Neural cell (in vitro differentiated cells): ENCODE measurements around the gene TTC39A. TPM values are rescaled to one million over a fixed set of nuclear protein-coding genes. Genes with fewer than 3 reads are reported as not detected.

ENCODE experiments used
- H2AFZ ChIP-seq: fragments of 200-600, 300-800 bp; sonication (generic), shearing (Covaris generic); 2 replicates; pipeline ENCODE4 v1.6.0; 2014; ENCODE audit warnings: low read depth, mild to moderate bottlenecking, antibody characterized with exemption, low read length, moderate library complexity
- H3F3A ChIP-seq: fragments of 200-600 bp; shearing (Covaris generic); 2 replicates; pipeline ENCODE4 v1.6.1; 2016; ENCODE audit warnings: mild to moderate bottlenecking, moderate library complexity, mixed read lengths, antibody characterized with exemption, low read length; ENCODE audit not compliant: insufficient read depth, poor library complexity, severe bottlenecking
- H3K27ac ChIP-seq: fragments of 200-600, 300-800 bp; sonication (generic), shearing (Covaris generic); 2 replicates; pipeline ENCODE4 v1.5.1; 2014; ENCODE audit warnings: mild to moderate bottlenecking, low read length, moderate library complexity
- H3K27me3 ChIP-seq: fragments of 300-800, 200-600 bp; sonication (generic), shearing (Covaris generic); 2 replicates; pipeline ENCODE4 v1.6.0; 2014; ENCODE audit warnings: mild to moderate bottlenecking, low read depth, low read length, moderate library complexity; ENCODE audit not compliant: insufficient read depth
- H3K36me3 ChIP-seq: fragments of 300-800, 200-600 bp; sonication (generic), shearing (Covaris generic); 2 replicates; pipeline ENCODE4 v1.5.1; 2014; ENCODE audit warnings: mild to moderate bottlenecking, antibody characterized with exemption, low read length, moderate library complexity; ENCODE audit not compliant: insufficient read depth
- H3K4me2 ChIP-seq: fragments of 300-800, 200-600 bp; sonication (generic), shearing (Covaris generic); 2 replicates; pipeline ENCODE4 v1.6.0; 2014; ENCODE audit warnings: mild to moderate bottlenecking, low read length
- H3K4me3 ChIP-seq: fragments of 300-800, 200-600 bp; sonication (generic), shearing (Covaris generic); 2 replicates; pipeline ENCODE4 v1.5.1; 2014; ENCODE audit warnings: mild to moderate bottlenecking, low read length, moderate library complexity
- H3K79me2 ChIP-seq: fragments of 200-600 bp; shearing (Covaris generic); replicated peaks from 2 replicates; pipeline ENCODE4 v1.6.0; 2014; ENCODE audit warnings: mild to moderate bottlenecking, low read length, moderate library complexity; ENCODE audit not compliant: insufficient read depth
- H3K9ac ChIP-seq: fragments of 300-800, 200-600 bp; sonication (generic), shearing (Covaris generic); 2 replicates; pipeline ENCODE4 v1.6.1; 2016; ENCODE audit warnings: mild to moderate bottlenecking, low read length, mixed read lengths
- H3K9me2 ChIP-seq: fragments of 200-600 bp; shearing (Covaris generic); 2 replicates; pipeline ENCODE4 v1.6.1; 2016; ENCODE audit warnings: mild to moderate bottlenecking, low read length, mixed read lengths; ENCODE audit not compliant: insufficient read depth
- H3K9me3 ChIP-seq: fragments of 200-600, 300-800 bp; sonication (generic), shearing (Covaris generic); 2 replicates; pipeline ENCODE4 v1.6.1; 2016; ENCODE audit warnings: mild to moderate bottlenecking, mixed run types, low read length, moderate library complexity, mixed read lengths
- H4K20me1 ChIP-seq: fragments of 200-600 bp; shearing (Covaris generic); 2 replicates; pipeline ENCODE4 v1.6.1; 2016; ENCODE audit warnings: mild to moderate bottlenecking, mixed run types; ENCODE audit not compliant: insufficient read depth
- EP300 ChIP-seq: fragments of 450-650 bp; conservative IDR thresholded peaks from 2 replicates; pipeline ENCODE4 v1.6.1; 2014; ENCODE audit warnings: antibody characterized with exemption, mild to moderate bottlenecking, moderate library complexity; ENCODE audit not compliant: poor library complexity, severe bottlenecking
- EZH2 ChIP-seq: fragments of 200-600, 300-800 bp; shearing (Covaris generic), sonication (generic); IDR thresholded peaks from 2 replicates; pipeline ENCODE4 v1.6.1; 2014; ENCODE audit warnings: antibody characterized with exemption, low read length, borderline replicate concordance, mild to moderate bottlenecking; ENCODE audit not compliant: insufficient read depth, poor library complexity, severe bottlenecking
- MXI1 ChIP-seq: fragments of 450-650 bp; conservative IDR thresholded peaks from 2 replicates; pipeline ENCODE4 v1.6.1; 2014; ENCODE audit warnings: antibody characterized with exemption, mild to moderate bottlenecking; ENCODE audit not compliant: poor library complexity, severe bottlenecking
- POLR2AphosphoS5 ChIP-seq: IDR thresholded peaks from 2 replicates; pipeline ENCODE4 v1.6.1; 2012
- RAD21 ChIP-seq: fragments of 450-650 bp; conservative IDR thresholded peaks from 2 replicates; pipeline ENCODE4 v1.6.1; 2014; ENCODE audit warnings: antibody characterized with exemption, mild to moderate bottlenecking, moderate library complexity
- REST ChIP-seq: IDR thresholded peaks from 2 replicates; pipeline ENCODE4 v1.6.1; 2012; ENCODE audit warnings: borderline replicate concordance
- SMC3 ChIP-seq: fragments of 450-650 bp; conservative IDR thresholded peaks from 2 replicates; pipeline ENCODE4 v1.6.1; 2014; ENCODE audit warnings: antibody characterized with exemption, mild to moderate bottlenecking, moderate library complexity; ENCODE audit not compliant: poor library complexity
- TAF1 ChIP-seq: IDR thresholded peaks from 2 replicates; pipeline ENCODE4 v1.6.1; 2012; ENCODE audit warnings: low read depth
- polyA plus RNA-seq: library from polyadenylated mRNA; depleted of rRNA; stranded (reverse); fragments of >200 nt; gene quantifications from 2 replicates; pipeline ENCODE4 v1.2.3, GENCODE V29; 2014
- TF ChIP-seq, protein P1 (sequence below): fragments of 450-650 bp; IDR thresholded peaks from 2 replicates; pipeline ENCODE4 v1.5.1; 2014; ENCODE audit warnings: antibody characterized with exemption, mild to moderate bottlenecking, moderate library complexity; ENCODE audit not compliant: poor library complexity, severe bottlenecking

Gene TTC39A
- polyA plus RNA-seq, 1 donor from 2014 or later, result 1.1 TPM

GRCh38 chr1:51347398-51348146 lies 17.2 kb upstream of the TTC39A start:
- Histone ChIP-seq H3K9me3 (no peaks in the 10 kb centered on the region), H3K4me3 (no peak overlapping the region), H3K36me3 (no peaks in the 10 kb centered on the region), H3K27ac (no peak overlapping the region), H3K9me2 (no peaks in the 10 kb centered on the region), H3K27me3 (peaks cover 28% of the 10 kb centered on the region), H3K4me2 (no peak overlapping the region), H3K79me2 (no peaks in the 10 kb centered on the region), H3F3A (no peaks in the 10 kb centered on the region), H4K20me1 (no peaks in the 10 kb centered on the region), H2AFZ (no peak overlapping the region), H3K9ac (no peak overlapping the region)
- TF ChIP-seq TAF1 (no peak), RAD21 (no peak), EP300 (no peak), REST (no peak), SMC3 (no peak), EZH2 (no peak), MXI1 (no peak), POLR2AphosphoS5 (no peak)
- TF ChIP-seq, protein P1, sequence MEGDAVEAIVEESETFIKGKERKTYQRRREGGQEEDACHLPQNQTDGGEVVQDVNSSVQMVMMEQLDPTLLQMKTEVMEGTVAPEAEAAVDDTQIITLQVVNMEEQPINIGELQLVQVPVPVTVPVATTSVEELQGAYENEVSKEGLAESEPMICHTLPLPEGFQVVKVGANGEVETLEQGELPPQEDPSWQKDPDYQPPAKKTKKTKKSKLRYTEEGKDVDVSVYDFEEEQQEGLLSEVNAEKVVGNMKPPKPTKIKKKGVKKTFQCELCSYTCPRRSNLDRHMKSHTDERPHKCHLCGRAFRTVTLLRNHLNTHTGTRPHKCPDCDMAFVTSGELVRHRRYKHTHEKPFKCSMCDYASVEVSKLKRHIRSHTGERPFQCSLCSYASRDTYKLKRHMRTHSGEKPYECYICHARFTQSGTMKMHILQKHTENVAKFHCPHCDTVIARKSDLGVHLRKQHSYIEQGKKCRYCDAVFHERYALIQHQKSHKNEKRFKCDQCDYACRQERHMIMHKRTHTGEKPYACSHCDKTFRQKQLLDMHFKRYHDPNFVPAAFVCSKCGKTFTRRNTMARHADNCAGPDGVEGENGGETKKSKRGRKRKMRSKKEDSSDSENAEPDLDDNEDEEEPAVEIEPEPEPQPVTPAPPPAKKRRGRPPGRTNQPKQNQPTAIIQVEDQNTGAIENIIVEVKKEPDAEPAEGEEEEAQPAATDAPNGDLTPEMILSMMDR, result no peak

DNA sequence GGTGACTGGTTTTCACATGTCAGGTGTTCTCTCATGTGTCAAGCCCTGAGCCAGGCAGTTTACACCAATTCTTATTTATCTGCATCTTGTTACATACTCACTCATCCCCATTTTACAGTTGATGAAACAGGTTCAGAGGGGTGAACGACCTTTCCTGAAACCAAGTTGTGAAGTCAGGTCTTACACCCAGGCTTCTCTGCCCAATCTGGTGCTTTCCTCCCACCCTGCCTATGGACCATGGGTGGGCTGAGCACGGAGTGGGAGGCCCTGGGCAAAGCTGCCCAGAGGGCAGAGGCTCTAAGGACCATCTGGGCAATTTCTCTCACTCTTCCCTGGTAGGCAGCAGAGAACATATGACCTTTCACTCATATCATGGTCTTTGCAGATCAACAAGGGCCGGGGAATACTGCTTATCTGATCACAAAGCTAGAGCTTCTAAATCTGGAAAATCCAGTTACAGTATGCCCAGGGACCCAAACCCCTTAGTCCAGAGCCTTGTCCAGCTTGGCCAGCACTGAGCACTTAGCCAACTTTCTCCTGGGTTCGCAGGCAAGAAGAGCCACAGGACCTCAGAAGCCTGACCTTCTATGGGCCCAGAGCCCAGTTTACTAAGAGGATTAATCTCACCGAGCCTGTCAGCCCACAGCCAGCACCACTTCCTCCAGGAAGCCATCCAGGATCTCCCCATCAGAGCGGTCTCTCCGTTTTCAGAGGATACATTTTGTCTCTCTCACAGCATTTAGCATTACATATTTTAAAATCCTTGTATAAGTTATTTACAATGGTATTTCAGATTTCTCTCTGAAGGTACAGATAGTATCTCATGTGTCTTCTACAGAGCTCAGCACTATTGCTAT lies 16.0 kb upstream of the TTC39A start:
- no peak overlapping the region for H3K4me3 ChIP-seq
- H3K79me2 ChIP-seq, result no peaks in the 10 kb centered on the region
- H3K9me2 ChIP-seq, result no peaks in the 10 kb centered on the region
- H3K9me3 ChIP-seq, result no peaks in the 10 kb centered on the region
- H3K36me3 ChIP-seq, result no peaks in the 10 kb centered on the region
- no peak overlapping the region for H3K4me2 ChIP-seq
- H3K9ac ChIP-seq, result no peak overlapping the region
- H3K27ac ChIP-seq, result no peak overlapping the region
- no peak overlapping the region for H2AFZ ChIP-seq
- no peak for TF ChIP-seq MXI1
- no peaks in the 10 kb centered on the region for H3F3A ChIP-seq
- H4K20me1 ChIP-seq, result no peaks in the 10 kb centered on the region
- H3K27me3 ChIP-seq, result peaks cover 28% of the 10 kb centered on the region
